B cell (primary cell): Measurements from ENCODE around the gene CCR6.

Experiments used
- EZH2 ChIP-seq: IDR thresholded peaks from 2 replicates; pipeline ENCODE4 v1.6.1; 2012; ENCODE audit warnings: borderline replicate concordance, low read depth, mild to moderate bottlenecking, moderate library complexity, low read length; ENCODE audit not compliant: insufficient read depth, poor library complexity, severe bottlenecking
- TF ChIP-seq, protein P1 (sequence below): fragments of 200-600 bp; IDR thresholded peaks from one replicate; pipeline ENCODE4 v1.8.0; 2022; ENCODE audit warnings: antibody characterized with exemption, mild to moderate bottlenecking

DNA sequence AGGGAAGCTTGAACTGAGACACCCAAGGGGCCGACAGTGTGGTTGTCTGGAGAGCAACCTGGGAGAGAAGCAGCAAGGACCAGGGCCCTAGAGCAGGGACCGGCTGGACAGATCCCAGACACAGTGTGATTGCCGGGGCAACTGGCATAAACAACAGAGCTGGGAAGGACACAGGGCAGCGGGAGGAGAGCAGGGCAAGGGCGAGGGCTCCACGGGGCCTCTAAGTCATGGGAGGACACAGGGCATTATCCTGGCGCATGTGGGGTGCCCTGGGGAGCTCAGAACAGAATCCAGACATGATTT is 31.1 kb upstream of the CCR6 start:
- TF ChIP-seq, protein P1, sequence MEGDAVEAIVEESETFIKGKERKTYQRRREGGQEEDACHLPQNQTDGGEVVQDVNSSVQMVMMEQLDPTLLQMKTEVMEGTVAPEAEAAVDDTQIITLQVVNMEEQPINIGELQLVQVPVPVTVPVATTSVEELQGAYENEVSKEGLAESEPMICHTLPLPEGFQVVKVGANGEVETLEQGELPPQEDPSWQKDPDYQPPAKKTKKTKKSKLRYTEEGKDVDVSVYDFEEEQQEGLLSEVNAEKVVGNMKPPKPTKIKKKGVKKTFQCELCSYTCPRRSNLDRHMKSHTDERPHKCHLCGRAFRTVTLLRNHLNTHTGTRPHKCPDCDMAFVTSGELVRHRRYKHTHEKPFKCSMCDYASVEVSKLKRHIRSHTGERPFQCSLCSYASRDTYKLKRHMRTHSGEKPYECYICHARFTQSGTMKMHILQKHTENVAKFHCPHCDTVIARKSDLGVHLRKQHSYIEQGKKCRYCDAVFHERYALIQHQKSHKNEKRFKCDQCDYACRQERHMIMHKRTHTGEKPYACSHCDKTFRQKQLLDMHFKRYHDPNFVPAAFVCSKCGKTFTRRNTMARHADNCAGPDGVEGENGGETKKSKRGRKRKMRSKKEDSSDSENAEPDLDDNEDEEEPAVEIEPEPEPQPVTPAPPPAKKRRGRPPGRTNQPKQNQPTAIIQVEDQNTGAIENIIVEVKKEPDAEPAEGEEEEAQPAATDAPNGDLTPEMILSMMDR = no peak
- TF ChIP-seq EZH2 = no peak
